Measurements from ENCODE around the gene GARIN5A. TPM values are rescaled to one million over a fixed set of nuclear protein-coding genes. Genes with fewer than 3 reads are reported as not detected.

The GARIN5A gene
- total and polyA plus RNA-seq, 2 of the 8 experiments (the other 6 are each of a cell fraction or from before 2014, with no cell fraction given): 9.1 to 18.5 TPM

- TF ChIP-seq MAX (IDR thresholded peaks at IDR 0.05) (no peak), NRF1 (IDR thresholded peaks at IDR 0.05; ENCODE audit: low read depth, low read length) (no peak)
Observed at GRCh38 chr19:50477751-50478515, 1.3 kb upstream of the GARIN5A start (continued).
